ENCODE results near the gene PARG.

DNA sequence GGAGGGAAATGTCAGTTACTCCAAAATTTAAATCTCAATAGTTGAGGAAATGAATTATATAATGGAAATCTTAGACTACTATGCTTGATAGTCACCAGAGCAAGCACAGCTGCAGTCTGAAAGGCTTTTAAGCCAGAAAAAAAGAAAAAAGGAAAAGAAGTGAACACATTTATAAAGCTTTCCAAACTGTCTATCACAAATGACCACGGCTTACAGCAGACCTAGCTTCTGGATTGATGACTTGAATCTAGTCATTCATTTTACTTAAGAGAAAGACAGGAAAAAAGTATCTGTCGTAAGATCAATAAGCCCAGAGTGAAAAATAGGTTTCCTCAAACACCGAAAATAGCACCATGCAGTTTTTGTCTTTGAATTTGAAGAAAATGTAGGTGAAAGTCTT, 111.8 kb downstream of the PARG start:
- TF ChIP-seq, protein P1, sequence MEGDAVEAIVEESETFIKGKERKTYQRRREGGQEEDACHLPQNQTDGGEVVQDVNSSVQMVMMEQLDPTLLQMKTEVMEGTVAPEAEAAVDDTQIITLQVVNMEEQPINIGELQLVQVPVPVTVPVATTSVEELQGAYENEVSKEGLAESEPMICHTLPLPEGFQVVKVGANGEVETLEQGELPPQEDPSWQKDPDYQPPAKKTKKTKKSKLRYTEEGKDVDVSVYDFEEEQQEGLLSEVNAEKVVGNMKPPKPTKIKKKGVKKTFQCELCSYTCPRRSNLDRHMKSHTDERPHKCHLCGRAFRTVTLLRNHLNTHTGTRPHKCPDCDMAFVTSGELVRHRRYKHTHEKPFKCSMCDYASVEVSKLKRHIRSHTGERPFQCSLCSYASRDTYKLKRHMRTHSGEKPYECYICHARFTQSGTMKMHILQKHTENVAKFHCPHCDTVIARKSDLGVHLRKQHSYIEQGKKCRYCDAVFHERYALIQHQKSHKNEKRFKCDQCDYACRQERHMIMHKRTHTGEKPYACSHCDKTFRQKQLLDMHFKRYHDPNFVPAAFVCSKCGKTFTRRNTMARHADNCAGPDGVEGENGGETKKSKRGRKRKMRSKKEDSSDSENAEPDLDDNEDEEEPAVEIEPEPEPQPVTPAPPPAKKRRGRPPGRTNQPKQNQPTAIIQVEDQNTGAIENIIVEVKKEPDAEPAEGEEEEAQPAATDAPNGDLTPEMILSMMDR (conservative IDR thresholded peaks at IDR 0.05; ENCODE audit: low read length), result no peak
- no peak for TF ChIP-seq EZH2phosphoT487 (IDR thresholded peaks at IDR 0.05; ENCODE audit: borderline replicate concordance)

Measured in Loucy (cell line).